NCI-H2196 treated with DMSO at 0.1 percent for 48 hours (cell line): ENCODE measurements around the gene CREB3.

ENCODE experiments used
- DNase-seq: peaks from one replicate; lab custom pipeline; 2025; ENCODE audit not compliant: unreplicated experiment; lab: John Stamatoyannopoulos, UW

CREB3 gene

DNA sequence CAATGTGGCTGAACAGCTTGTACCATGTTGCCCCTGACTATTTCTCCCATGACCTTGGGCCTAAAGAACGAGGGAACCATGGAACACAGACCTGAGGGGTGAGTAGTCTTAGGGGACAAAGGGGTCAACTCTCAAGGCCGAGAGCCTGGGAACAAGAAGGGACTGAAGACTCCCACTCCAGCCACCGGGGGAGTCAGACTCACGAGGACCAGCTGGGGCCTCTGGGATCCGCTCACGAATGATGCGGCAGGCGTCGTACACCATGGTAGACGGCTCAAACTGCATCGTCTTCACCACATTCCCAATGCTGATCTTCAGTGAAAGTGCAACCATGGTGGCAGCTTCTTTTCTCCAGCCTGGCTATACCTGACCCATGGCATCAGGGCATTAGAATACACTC, 7.1 kb upstream of the CREB3 start:
- no peak for DNase-seq

DNA sequence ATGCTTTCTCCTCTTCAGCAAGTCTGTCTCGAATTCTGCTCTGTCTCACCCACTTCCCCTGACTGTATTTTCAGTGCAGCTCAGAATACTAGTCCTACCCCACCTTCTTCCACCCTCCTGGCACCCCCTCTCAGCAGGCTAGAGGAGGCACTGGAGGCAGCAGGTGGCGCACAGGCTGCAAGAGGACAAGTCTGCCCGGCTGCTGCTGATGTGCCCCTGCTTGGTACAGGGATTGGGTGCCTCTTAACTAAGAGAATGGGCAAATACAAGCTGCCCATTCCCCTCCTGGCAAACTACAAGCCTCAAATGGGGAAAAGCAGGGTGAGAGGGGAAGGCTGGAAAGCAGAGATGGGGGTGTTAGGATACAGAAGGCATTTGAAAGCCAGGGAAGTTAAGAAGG, 5.5 kb upstream of the CREB3 start:
- peak; percentile 27 for DNase-seq

GRCh38 chr9:35727676-35728040, 4.8 kb upstream of the CREB3 start:
- no peak for DNase-seq

- no peak for DNase-seq
These were observed 4.2 kb upstream of the CREB3 start for GRCh38 chr9:35728041-35728971.

DNA sequence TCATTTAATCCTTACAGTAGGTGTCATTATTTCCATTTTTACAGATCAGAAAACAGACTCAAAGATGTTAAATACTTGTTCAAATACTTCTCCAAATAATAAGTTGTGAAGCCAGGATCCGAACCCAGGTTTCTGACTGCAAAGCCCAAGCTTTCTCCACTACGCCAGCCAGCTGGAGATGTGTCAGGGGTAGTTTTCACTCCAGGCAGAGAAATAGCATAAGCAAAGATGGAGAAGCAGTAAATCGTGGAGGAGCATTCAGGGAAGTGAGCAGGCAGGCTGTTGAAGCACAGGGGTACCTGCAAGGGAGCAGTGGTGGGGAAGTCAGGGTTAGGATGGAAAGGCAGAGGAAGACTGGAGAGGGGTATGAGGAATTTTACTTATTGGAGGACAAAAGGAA, 3.4 kb upstream of the CREB3 start:
- no peak for DNase-seq

- peak; percentile 16 for DNase-seq
These were observed 2.6 kb upstream of the CREB3 start for GRCh38 chr9:35729700-35730485.

GRCh38 chr9:35730486-35730854, 2.0 kb upstream of the CREB3 start:
- DNase-seq, result no peak

DNA sequence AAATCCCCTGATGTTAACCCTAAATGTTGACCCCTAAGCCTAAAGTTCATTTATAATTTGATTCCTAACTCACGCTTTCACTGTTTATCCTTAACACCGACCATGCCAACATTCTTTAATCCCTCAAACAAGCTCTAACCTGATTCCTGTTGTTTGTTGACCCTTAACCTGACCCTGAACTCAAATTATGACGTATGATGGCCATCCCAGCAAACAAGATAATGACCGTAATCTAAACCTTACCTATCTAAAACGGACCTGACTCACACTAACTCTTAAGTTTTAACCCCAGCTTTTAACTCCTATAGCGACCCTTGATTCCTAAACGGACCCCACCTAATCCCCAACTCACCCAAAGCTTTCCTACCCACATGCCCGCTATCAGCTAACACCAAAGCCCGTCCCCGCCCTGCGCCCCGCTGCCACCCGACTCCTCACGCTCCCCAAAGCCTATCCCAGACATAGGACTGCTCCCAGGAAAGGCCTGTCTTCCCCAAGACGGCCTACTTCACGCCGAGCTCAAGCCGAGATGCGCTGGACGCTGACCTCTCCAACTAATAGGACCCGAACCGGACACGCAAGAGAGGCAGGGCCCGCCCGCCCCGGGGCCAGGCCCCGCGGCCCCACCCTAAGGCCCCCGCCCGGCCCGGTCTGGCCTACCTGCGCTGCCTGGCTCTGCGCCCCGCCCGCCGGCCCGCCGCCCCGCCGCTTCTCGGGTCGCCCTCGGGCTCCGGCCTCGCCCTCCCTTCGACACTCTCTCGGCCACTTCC, 866 bp upstream of the CREB3 start:
- no peak for DNase-seq

DNA sequence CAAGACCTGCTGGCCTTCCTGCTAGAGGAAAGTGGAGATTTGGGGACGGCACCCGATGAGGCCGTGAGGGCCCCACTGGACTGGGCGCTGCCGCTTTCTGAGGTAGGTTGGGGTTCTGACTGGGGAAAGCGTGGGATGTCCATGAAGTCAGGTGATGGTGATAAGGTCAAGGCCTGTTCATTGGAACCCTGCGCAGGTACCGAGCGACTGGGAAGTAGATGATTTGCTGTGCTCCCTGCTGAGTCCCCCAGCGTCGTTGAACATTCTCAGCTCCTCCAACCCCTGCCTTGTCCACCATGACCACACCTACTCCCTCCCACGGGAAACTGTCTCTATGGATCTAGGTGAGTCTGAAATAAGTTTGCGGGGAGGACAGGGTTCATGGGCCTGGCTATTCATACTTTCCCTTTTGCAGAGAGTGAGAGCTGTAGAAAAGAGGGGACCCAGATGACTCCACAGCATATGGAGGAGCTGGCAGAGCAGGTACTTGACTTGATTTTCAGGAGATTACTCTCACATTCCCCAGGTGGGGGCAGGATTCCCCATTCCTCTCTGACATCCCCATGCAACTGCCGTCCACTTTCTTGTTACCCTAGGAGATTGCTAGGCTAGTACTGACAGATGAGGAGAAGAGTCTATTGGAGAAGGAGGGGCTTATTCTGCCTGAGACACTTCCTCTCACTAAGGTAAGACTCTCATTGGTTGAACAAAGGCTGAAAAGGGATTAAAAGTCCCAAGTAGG, 505 bp downstream of the CREB3 start:
- DNase-seq, result peak; percentile 26

- no peak for DNase-seq
These were observed 1.6 kb downstream of the CREB3 start for GRCh38 chr9:35734096-35734495.

DNA sequence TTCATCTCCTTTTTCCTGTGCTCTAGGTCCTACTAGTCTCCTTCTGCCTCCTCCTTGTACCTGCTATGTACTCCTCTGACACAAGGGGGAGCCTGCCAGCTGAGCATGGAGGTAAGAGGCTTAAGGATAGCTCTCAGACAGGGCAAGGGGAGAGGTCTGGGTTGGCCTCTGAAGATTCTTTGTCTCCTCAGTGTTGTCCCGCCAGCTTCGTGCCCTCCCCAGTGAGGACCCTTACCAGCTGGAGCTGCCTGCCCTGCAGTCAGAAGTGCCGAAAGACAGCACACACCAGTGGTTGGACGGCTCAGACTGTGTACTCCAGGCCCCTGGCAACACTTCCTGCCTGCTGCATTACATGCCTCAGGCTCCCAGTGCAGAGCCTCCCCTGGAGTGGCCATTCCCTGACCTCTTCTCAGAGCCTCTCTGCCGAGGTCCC, 3.8 kb downstream of the CREB3 start:
- DNase-seq, result peak; percentile 78

DNA sequence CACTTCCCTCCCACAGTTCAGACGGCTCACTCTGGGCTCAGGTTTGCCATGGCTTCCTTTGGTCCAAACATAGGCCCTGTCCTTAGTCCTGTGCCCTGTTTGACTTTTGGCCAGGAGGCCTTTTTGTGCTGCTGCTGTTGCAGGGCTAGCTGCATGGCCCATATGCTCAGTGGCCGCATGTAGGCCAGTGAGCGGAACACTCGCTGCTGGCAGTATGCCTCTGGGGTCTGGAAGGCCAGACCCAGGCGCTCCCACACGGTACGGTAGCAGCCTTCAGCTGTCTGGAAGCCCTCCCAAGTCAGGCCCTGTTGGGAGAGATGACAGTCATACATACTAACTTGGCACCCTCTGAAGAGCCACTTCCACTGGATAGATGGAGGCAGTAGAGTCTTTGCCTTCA, 4.7 kb downstream of the CREB3 start:
- no peak for DNase-seq

DNA sequence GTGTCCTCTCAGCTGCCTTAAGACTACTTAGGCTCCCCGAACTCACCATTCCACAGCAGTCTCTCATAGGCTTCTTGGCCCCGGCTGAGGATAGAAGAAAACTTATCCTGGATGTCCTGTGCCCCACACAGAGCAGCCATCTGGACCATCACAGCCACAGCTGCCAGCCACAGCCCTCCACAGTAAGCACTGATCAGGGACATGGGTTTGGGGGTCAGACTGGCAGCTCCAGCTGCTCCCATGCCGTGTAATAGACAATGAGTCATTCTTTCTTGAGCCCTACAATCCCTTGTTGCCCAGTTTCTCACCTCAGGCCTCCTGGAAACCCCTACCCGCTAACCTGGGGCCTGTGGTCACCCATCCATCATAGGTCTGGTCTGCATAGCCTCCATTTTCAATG, 5.7 kb downstream of the CREB3 start:
- DNase-seq, result no peak

GRCh38 chr9:35738924-35739323, 6.5 kb downstream of the CREB3 start:
- no peak for DNase-seq

- DNase-seq, result no peak
These were observed 7.8 kb downstream of the CREB3 start for GRCh38 chr9:35740243-35740642.

DNA sequence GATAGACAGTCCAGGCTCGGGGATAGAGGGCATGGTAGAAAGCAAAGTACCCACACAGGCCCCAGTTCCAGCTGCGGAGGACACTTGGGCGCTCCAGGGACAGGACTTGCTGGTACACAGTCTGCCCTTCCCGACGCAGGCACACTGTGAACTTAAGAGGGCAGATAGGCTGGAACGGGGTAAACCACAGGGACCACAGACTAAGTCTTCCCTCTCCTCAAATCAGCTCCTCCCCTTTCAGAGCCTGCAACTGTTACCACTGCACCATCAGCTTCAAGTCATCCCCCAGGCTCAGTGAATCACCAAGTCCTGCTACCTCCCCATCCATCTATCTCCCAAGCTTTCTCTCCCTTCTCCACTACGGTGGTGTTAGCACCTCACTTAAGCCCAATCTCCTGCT, 9.3 kb downstream of the CREB3 start:
- no peak for DNase-seq

- DNase-seq, result no peak
These were observed 11.0 kb downstream of the CREB3 start for GRCh38 chr9:35743452-35743851.

DNA sequence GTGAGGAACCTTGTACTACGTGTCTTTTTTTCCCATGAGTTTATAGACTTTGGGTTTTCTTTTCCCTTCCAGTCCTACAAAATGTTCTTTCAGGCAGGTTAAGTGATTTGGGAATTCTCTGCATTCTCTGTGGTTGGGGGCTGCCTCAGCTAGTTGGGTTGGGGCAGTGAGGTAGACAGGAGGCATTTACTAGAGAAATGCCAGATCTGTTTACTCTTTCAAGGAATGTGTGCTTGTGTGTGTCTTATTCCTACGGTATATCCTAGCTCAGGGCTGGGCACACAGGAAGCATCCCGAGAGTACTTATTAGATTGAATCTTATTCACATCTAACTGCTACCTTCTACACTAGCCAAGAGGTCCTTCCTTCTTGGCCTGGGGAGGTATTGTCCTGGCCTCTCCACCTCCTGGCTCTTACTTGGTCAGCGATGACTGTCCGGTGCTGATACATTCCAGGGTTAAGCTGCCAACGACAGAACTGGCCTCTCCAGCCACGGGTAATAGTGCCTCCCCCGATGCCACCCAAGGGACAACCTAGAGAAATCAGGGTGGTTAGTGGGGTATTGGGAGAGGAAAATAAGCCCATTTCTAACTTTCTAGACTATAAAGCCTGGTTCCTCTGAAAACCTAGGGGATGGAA, 11.5 kb downstream of the CREB3 start:
- DNase-seq, result no peak

DNA sequence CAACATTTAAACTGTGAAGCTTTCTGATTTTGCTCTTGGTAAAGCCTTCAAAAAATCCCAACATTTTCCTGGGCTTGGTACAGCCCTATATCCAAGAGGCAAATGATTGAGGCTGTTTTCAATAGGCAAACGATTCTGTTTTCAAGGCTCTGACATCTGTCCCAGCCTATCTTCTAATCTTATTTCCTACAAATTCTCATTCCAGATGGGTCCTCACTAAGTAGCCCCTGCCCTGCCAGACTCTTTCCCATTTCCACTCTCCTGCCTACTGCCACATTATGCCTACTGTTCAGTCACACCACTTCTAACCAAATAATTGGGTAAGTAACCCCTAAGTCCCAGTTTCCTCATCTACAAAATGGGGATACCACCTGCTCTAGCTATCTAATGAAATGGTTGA, 13.1 kb downstream of the CREB3 start:
- DNase-seq, result no peak

DNA sequence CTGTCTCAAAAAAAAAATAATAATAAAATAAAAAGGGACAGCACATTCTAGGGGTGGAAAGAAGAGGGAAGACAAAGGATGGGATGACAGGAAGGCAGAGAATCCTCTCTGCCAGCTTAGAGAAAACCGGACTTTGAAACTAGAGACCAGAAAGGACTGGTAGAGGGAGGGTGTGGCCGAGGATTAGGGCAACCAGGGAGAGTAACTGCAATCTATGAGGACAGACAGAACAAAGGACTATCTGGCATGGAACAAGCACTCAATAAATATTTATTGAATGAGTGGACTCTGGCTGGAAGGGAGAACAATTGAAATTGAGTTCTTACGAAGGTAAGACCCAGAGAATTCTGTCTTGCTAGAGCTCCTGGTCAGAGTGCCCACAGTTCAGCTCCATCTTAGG, 14.1 kb downstream of the CREB3 start:
- DNase-seq, result no peak
